Cortex of kidney (tissue), 1 donor: Measurements from ENCODE around the gene PRKACA.

Experiments used
- DNase-seq: peaks from one replicate; lab custom pipeline; 2025; lab: John Stamatoyannopoulos, UW

Gene PRKACA

DNA sequence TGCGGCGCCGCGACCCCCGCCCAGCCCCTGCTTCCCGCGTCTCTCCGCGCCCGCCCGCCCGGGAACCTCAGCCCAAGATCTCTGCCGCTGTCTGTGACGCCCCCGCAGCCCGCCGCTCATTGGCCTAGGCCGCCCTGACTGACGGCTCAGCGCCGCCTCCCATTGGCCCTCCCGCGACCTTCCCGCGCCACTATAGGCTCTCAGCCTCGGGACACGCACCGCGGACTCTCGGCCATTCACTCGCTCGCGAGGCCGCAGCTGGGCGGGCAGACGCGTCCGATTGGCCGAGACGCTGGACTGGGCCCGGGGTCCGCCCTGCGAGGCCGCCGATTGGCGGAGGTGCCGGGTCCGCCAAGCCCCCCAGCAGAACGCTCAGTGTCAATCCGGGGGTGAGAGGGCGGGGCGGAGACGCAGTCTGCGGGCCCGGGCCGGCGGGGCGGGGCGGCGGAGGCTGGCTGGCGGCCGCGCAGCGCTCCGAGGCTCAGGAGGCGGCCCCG lies at the start of gene PRKACA:
TSS of gene PRKACA (minus strand) at position 95 of the 497 bp plus-strand sequence. CDS start 215 bp downstream, outside the sequence.
- peak; percentile 87 for DNase-seq

DNA sequence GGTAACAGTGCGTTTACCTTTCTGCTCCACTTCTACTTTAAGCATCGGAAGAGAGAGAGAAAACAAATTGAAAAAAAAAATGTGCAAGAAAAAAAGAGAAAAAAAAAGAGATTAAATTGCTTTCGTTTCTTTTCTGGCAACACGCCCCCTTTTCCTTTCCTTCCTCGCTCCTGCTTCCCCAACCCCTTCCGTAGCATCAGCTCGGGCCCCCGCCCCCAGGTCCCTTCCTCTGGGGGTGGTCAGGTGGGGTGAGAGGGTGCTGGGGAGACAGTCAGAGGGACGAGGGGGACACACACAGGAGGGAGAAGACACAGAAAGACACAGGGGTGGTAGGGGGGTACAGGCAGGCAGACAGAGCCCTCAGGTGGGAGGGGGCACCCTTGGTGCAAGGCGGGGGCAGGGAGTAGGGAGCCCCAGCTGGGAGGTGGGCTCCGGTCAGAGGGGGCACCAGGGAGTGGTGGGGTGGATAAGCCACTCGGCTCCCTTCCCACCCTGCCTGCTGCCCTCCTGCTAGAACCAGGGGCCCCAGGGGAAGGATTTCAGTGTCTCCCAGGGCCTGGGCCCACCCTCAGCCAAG lies 49.5 kb upstream of the PRKACA start:
- DNase-seq, result no peak

DNA sequence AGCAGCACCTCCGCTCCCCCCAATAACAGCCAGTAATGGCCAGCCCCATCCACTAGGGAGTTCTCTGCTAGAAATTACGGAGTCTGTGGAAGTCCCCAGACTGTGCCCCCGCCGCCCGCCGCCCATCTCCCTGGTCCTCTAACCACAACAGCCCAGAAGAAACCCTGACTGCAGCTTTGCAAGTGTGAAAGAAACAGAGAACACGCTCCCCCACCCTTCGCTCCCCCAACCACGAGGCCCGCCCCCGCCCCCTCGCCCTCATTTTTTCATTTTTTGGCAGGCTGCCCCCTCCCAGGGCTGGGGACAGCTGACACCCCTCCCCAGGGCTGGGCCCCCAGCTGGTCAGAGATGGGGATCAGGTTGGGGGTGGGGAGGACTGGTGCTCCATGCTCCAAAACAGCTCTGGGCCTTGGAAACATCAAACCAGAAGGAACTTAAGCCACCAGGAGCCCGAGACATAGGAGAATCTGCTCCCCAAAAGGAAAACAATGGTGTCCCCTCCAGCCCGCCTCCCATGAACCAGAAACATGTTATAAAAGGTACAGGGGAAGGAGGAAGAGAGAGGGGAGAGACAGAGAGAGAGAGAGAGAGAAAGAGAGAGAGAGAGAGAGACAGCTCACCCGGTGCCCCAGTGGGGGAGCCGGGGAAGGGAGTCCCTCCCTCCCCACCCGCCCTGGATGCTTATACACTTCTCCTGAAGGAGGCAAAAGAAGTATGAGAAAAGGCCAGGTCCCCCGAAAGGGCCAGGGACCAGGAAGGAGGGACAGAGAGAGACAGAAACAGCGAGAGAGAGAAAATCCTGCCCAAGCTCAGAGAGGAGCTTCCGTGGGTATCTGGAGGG lies 48.6 kb upstream of the PRKACA start:
- no peak for DNase-seq

DNA sequence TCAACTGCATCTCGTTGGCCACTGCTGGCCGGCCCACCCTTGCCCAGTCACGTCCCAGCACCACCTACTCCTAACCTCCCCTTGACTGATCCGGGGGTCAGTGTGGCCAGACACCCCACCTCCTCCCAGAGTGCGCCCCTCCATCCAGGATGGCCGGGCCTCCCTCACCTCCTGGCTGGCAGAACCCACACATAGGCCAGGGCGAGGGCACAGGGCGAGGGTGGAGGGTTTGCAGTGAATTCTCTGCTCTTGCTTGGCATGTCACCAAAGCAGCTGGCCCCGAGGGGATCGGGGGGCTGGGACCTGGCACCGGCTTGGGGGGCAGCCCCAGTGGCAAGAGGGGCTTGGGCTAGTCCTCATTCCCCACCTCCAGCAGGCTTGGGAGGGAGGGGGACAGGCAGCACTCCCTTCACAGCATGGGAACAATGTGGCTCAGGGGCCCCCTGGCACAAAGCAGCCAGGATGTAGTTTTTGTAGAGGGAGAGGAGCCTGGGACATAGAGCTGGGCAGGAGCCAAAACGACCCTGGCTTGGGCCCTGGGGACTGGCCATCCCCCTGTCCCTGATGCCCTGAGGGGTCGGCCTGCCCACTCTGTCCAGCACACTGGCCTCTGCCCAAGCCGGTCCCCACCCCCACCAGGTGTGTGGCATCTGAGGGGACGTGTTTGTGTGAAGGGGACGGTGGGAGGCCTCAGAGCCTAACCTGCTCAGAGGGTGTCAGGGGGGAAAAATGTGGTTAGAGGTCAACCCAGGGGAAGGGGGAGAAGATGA lies 47.3 kb upstream of the PRKACA start:
- no peak for DNase-seq

DNA sequence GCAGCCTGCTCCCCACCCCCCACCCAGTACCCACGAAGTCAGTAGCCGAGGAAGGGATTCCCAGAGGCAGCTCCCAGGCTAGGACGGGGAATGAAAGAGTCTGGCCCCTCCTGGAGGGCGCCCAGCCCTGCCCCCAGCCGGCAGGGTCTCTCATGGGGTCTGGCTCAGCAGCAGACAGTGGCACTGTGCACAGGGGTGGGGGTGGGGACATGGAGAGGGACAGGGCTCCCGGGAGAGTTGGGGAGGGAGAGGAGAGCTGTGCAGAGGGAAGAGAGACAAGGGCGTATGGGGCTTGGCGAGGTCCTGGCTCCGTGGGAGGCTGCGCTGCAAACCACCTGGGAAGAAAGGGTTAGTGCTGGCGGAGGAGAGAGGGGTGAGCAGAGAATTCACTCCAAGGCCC lies 46.5 kb upstream of the PRKACA start:
- DNase-seq, result no peak

DNA sequence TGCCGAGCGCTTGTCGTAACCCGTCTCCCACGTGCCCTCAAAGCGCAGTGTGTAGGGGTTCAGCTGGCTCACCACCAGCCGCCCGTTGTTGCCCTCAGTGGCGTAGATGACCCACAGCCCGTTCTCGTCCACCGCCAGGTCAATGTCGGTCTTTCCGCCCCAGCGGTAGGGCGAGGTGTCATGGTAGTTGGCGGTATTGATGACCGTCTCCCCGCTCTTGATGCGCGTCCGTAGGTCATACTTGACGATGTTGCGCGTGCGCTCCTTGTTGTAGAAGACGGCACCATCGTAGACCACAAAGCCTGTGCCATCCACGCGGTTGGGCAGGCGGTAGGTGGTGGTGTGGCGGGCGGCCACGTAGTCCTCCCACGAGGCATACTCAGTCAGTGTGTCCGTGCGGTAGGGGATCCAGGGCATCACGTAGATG lies 45.3 kb upstream of the PRKACA start:
- DNase-seq, result no peak

DNA sequence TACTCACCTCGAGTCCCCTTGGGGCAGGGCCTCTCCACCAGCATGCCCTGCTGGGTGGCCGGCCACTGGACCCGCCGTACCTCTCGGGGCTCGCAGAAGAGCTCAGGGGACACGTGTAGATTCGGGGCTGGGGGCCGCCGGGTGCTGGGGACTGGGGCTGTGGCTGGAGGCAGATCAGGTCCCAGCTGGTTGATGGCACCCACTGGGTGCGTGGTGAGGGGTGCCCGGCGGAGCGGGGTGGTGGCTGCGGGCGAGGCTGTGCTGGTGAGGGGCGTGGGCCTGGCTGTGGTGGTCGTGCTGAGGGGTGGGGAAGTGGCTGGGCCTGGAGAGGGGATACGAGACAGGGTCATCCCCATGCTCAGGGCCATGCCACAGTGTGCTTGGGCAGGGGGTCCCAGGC lies 43.7 kb upstream of the PRKACA start:
- no peak for DNase-seq

DNA sequence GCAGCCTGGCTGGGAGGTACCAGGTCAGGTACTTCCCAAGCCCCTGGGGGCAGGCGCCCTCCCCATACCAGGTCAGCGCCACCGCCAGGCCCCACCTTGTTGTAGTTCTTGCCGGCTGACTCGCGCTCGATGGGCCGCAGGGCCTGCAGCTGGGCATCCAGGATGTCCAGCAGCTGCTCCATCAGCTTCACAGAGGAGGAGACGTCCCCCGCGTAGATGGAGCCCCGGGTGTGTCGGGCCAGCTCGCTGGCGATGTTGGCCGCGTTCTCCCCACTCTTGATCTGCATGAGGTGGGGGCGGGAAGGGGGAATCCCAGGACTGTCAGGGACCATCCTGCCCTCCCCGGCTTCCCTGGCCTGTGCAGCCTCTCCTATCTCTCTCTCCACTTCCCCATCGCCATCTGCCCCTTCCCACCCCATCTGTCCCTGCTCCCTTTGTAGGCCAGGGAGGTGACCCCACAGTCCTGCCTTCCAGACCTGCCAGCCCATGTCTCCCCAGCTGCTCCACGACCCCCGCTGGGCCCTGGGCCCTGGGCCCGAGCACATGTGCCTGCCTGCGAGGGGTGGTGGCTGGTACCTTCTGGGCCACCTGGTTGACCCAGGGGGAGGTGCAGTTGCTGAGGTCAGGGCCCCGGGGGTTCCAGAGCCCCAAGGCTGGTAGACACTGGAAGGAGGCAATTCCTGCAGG lies 42.6 kb upstream of the PRKACA start:
- DNase-seq, result no peak

DNA sequence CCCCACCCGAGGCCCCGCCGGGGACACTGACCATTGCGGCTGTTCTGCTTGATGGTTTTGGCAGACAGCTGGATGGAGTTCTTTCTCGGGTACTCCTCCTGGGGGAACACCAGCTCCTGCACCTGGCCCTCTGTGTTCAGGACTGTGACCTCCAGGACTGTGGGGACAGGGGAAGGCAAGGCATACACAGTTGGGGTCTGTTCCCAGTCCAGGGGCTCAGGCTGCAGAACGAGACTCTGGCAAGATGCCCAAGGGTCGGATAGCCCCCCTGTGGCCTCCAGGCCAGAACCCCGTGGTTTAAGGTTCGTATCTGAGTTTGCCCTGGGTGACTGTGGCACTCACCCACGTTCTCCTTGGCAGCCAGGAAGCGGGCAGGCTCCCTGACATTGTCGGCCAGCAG lies 41.5 kb upstream of the PRKACA start:
- no peak for DNase-seq

DNA sequence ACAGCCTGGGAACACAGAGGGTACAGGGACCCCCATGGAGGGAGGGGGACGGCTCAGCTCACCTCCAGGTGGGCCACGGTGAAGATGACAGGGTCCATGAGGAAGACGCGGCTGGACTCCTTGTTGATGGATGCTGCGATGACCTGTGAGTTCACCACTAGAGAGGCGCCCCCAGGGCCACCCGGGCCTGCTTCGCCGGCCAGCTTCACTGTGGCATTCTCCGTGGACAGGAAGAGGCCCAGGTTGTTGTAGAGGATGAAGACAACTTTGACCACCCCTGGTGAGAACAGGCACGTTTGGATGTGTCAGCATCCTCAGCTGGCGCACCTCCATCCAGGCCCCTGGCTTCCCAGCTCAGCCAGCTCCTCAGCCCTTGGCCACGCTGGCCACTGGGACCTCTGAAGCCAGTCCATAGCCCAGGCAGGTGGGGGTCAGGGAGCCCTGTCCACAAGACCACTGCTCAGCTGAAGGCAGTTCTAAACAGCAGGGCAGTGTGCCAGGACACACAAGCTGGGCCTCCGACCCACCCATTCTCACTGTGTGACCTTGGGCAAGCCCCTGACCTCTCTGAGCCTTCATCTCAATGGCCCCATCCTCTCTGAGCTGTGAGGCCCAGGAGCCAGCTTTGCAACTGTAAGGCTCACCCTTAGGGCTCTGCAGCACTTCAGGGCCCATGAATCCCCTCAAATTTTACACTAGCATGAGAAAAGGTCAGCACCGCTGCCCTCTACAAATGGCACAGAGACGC lies 40.9 kb upstream of the PRKACA start:
- no peak for DNase-seq

DNA sequence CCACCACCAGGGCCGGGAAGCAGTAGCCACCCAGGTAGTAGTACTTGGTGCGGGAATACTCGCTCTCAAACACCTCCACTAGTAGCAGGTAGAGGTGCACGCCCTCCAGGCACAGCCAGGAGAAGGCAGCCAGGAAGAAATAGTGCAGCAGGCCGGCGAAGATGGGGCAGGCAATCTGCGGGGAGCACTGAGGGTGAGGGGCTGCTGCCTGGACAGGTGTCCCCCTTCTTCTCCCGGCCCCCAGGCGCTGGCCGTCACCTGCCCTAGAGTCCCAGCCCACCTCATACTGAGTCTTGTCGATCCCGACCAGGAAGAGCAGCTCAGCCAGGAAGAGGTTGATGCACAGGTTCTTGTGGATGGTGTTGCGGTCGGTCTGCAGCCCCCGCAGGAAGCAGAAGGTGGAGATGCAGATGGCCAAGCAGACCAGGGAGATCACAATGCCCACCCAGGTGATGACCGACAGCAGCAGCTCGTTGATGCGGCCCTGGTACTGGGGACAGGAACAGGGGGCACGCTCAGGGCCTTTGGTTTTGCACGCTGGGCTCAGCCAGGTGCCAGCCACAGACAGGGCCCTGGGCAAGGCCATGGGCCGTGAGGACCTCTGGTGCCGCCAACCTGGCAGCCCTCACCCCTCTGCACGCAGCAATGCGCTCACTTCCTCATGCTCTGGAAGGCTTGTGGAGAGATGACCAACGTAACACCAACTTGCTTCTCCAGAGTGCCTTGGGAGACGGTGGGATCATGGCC lies 39.6 kb upstream of the PRKACA start:
- DNase-seq, result no peak

DNA sequence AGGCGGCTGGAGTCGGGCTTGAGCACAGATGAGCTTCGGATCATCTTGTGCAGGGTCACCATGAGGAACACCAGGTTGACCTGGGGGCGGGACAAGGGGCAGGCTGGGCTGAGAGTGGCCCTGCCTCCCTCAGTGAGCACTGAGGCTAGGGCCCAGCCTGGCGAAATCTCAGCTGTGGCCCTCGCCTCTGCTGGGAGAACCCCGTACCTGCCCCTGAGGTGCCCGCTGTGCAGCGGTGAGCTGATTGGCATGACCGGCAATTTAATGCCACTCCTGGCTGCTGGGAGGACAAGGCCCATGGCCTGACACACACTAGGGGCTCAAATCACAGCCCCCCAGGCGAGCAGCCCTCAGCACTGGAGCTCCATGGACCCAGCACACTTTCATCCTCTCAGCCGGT lies 38.6 kb upstream of the PRKACA start:
- DNase-seq, result no peak

DNA sequence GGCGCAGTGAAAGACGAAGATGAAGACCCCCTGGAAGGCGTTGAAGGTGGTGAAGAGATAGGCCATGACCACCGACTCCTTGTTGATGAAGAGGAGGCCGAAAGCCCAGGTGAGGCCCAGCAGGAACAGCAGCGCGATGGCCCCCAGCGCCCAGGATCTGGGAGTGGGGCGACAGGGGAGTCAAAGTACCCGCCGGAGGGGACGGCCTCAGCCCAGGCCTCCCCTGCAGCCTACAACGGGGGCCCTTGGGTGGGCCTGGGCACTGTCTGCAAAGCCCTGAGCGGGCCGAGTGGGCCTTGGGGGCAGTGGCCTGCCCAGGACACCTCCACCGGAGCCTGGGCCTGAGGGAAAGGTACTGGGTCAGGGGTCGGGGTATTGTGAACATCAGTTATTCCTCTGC lies 37.8 kb upstream of the PRKACA start:
- no peak for DNase-seq

DNA sequence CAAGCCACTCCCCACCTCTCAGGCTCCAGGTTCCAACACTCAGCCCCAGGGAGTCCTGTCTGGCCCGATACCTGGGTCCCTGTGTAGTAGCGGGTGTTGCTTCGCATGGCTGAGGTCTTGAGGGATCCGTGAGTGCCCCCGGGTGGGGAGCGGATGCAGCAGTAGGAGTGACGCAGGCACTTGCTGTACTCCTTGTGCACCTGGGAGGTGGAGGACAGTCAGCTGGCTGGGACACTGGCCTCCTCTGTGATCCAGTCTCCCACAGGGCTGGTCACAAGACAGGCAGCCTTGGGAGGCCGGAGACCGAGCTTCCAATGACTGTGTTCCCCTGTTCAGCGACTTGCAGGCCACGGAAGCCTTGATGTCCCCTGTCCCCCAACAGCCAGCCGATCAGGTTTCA lies 35.2 kb upstream of the PRKACA start:
- no peak for DNase-seq

DNA sequence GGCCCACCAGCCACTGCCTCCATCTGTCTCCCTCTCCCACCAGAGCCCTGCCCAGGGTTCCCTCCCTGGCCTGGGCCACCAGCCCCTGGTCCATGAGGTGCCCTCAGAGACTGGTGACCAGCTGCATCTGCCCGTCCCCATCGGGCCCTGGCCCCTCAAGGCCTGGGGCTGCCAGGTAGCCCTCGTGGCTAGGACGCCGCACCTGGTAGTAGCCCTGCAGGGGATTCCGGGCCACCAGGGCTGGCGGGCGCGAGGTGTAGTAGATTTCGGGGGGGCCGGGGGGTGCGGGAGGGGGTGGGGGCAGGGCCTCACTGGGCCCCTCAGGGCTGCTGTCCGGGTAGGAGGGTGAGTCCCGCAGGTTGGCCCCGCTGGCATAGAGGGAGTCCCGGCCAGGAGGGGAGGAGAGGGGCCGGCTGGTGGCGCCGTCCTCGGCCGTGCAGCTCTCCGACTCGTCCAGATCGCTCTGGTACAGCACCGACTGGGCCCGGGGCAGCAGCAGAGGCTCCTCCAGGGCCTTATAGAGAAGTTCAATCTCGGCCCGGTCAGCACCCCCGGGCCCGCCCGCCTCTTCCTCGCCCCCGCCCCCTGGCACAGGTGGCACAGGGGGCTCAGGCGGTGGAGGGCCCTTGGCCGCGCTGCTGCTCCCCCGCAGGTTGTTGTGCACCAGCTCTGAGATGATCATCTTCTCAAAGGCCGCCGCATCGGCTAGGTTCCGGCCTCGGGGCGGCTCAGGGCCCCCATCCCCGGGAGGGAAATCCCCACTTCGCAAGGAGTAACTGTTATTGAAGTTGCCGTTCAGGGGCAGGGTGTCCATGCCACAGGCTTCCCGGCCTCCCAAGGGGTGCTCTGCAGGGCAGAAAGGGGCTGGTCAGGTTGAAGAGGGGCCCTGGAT lies 33.5 kb upstream of the PRKACA start:
- DNase-seq, result no peak

DNA sequence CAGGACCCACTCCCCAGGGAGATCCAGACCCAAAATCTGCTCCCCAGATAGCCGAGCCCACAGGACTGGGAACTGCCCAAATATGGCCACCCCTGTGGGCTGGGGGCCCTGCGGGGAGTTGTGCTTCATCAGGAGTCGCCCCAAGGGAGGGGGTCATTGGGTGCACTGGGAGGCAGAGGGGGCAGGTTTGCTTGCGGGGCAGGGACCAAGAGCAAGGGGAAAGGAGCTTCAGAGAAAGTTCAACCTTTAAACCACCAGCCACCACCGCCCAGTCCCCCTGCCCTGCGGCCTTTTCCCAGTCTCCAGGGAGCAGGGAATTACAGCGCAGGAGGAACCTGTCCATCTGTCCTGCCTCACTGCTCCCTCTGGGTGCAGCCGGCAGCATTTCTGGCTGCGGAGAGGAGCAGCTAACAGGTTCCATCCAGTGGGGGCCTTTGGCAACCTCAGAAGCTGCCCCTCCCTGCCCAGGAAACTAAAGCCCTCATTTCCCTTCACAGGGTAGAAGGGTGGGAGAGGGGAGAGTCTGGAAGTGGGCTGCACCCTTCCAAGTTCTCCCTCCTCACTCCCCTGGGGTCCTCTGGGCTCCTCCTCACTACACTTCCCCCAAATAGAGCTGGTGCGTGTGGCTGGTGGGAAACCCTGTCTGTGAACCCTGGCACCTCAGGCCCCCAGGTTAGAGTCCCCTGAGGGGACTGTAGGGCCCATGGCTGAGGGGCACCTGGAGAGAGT lies 32.6 kb upstream of the PRKACA start:
- DNase-seq, result no peak

DNA sequence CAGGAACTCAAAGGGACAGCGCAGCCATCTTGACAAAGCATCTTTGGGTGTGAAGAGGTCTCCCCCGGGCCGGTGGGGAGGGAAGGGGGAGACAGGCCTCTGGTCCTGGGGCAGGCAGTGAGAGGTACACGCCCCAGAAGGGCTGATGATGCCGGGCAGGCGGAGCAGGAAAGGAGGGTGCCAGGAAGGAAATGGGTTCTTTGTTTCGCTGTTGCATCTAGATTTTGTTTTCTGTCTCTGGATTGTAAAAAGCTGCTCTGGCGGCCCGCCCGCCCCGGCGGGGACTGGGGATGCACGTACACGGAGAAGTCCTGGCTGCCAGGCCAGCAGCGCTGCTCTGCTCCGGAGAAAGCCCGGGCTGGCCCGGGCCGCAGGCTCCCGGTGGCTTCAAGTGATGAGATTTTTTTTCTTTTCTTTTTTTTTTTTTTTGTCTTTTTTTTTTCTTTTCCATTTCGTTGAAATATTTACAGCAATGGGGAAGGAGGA lies 32.0 kb upstream of the PRKACA start:
- no peak for DNase-seq

DNA sequence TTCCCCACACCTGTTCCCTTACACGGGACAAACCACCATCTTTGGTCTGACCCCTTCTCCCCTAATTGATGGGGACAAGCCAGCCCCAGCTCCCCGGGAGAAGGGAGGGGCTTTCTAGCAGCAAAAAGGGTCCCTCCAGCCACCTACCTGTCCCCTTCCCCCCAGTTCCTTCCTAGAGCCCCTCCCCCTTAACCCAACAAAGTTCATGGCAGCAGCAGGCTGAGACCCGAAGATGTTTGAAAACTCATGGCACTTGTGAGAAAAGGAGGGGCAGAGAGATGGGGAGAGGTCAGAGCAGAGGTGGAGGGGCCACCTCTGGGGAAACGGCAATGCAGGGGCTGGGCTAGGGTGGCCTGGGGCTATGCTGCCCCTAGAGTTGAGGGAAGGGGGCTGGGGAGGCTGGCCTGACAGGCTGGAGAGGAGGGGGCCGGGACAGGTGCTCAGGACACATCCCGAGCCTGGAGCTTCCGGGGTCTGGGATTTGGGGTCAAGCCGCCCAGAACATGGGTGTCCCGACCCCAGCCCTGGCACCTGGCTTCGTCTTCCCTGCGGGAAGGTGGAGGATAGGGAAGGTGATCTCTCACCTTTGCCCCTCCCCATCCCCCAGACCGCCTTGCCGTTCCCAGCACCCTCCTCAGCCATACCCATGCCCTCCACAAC lies 31.3 kb upstream of the PRKACA start:
- no peak for DNase-seq
